ENCODE measurements around the gene ZNF772. TPM values are rescaled to one million over a fixed set of nuclear protein-coding genes. Genes with fewer than 3 reads are reported as not detected.
A peak's percentile ranks its signal among the peaks of the same experiment; 100 is the strongest.
"Not testable (repeated sequence)": the region's sequence is repeated elsewhere in the genome, so short reads cannot be mapped to it uniquely, and the experiment has no call there.

The ZNF772 gene
- 3.3 and 4.7 TPM in 2 replicates for total RNA-seq (2014; rRNA removed; shearing (Covaris generic); ENCODE audit: low replicate concordance)

GRCh38 chr19:57477191-57478008, at the start of gene ZNF772:
ZNF772 (minus strand) TSS chr19:57477566; CDS start chr19:57477309, 257 bp downstream.
- peaks cover 31% of the 10 kb centered on the region for H3K36me3 ChIP-seq
- peaks cover 54% of the 10 kb centered on the region for H3K9me3 ChIP-seq
- DNase-seq = peak; percentile 90
- no peaks in the 10 kb centered on the region for H3K27me3 ChIP-seq
- peak within 1 kb of the TSS; percentile 59 for H3K4me3 ChIP-seq

GRCh38 chr19:57518021-57518420, 40.7 kb upstream of the ZNF772 start:
- Histone ChIP-seq H3K9me3 (peaks cover 20% of the 10 kb centered on the region), H3K36me3 (peaks cover 35% of the 10 kb centered on the region)
- H3K4me3 ChIP-seq, H3K27me3 ChIP-seq, DNase-seq: not testable (repeated sequence)

GRCh38 chr19:57515255-57515654, 37.9 kb upstream of the ZNF772 start:
- DNase-seq = no peak

GRCh38 chr19:57512845-57513244, 35.5 kb upstream of the ZNF772 start:
- Histone ChIP-seq H3K4me3 (no peak overlapping the region), H3K27me3 (no peaks in the 10 kb centered on the region), H3K9me3 (peaks cover 40% of the 10 kb centered on the region), H3K36me3 (peaks cover 54% of the 10 kb centered on the region)
- peak; percentile 46 for DNase-seq

More at GRCh38 chr19:57515255-57515654, 37.9 kb upstream of the ZNF772 start:
- Histone ChIP-seq H3K27me3 (no peaks in the 10 kb centered on the region), H3K9me3 (peaks cover 34% of the 10 kb centered on the region), H3K36me3 (peaks cover 37% of the 10 kb centered on the region), H3K4me3 (no peak overlapping the region)

- H3K4me3 ChIP-seq = no peak overlapping the region
- peaks cover 60% of the 10 kb centered on the region for H3K36me3 ChIP-seq
- no peak for DNase-seq
- peaks cover 43% of the 10 kb centered on the region for H3K9me3 ChIP-seq
- H3K27me3 ChIP-seq = no peaks in the 10 kb centered on the region
These were observed 34.1 kb upstream of the ZNF772 start for GRCh38 chr19:57511484-57511883.

GRCh38 chr19:57506163-57506562, 28.8 kb upstream of the ZNF772 start:
- Histone ChIP-seq H3K36me3 (peaks cover 71% of the 10 kb centered on the region), H3K9me3 (peaks cover 21% of the 10 kb centered on the region; the same call in 1 of the 2 replicates)

GRCh38 chr19:57500400-57500799, 23.0 kb upstream of the ZNF772 start:
- peaks cover 14% of the 10 kb centered on the region; the same call in 1 of the 2 replicates for H3K9me3 ChIP-seq
- H3K27me3 ChIP-seq, DNase-seq: not testable (repeated sequence)
- H3K4me3 ChIP-seq = peak overlapping the region; percentile 44
- H3K36me3 ChIP-seq = peaks cover 32% of the 10 kb centered on the region

More at GRCh38 chr19:57506163-57506562, 28.8 kb upstream of the ZNF772 start:
- DNase-seq = no peak
- Histone ChIP-seq H3K4me3 (no peak overlapping the region), H3K27me3 (no peaks in the 10 kb centered on the region)

- peaks cover 29% of the 10 kb centered on the region for H3K36me3 ChIP-seq
- peak within 1 kb of the TSS; percentile 99 for H3K4me3 ChIP-seq
- H3K9me3 ChIP-seq = peaks cover 14% of the 10 kb centered on the region; the same call in 1 of the 2 replicates
- not testable (repeated sequence) for H3K27me3 ChIP-seq
- peak; percentile 98 for DNase-seq
These were observed 22.5 kb upstream of the ZNF772 start, which contains the start of gene ZNF773 for GRCh38 chr19:57499680-57500395. ZNF773 (plus strand) TSS chr19:57499938; CDS start chr19:57500081, 143 bp downstream.

GRCh38 chr19:57499332-57499679, 21.9 kb upstream of the ZNF772 start:
- peaks cover 14% of the 10 kb centered on the region; the same call in 1 of the 2 replicates for H3K9me3 ChIP-seq
- peak overlapping the region; percentile 99 for H3K4me3 ChIP-seq
- DNase-seq, H3K27me3 ChIP-seq: not testable (repeated sequence)
- peaks cover 32% of the 10 kb centered on the region for H3K36me3 ChIP-seq

- not testable (repeated sequence) for H3K27me3 ChIP-seq, DNase-seq
- Histone ChIP-seq H3K36me3 (peaks cover 27% of the 10 kb centered on the region), H3K4me3 (peak overlapping the region; percentile 37; the same call in 1 of the 2 replicates), H3K9me3 (peaks cover 18% of the 10 kb centered on the region)
These were observed 10.9 kb upstream of the ZNF772 start for GRCh38 chr19:57488299-57488644.

GRCh38 chr19:57487477-57488298, 10.3 kb upstream of the ZNF772 start, which contains the start of gene ZNF419:
ZNF419 (plus strand) TSS chr19:57487750; CDS start chr19:57487951, 201 bp downstream.
- peak; percentile 92 for DNase-seq
- H3K27me3 ChIP-seq = not testable (repeated sequence)

GRCh38 chr19:57473646-57474045, 3.7 kb downstream of the ZNF772 start:
- Histone ChIP-seq H3K36me3 (peaks cover 34% of the 10 kb centered on the region), H3K27me3 (no peaks in the 10 kb centered on the region), H3K9me3 (peaks cover 71% of the 10 kb centered on the region), H3K4me3 (no peak overlapping the region)
- DNase-seq = no peak

More at GRCh38 chr19:57487477-57488298, 10.3 kb upstream of the ZNF772 start, which contains the start of gene ZNF419:
- Histone ChIP-seq H3K36me3 (peaks cover 22% of the 10 kb centered on the region), H3K4me3 (peak within 1 kb of the TSS; percentile 99), H3K9me3 (peaks cover 18% of the 10 kb centered on the region)

GRCh38 chr19:57466489-57466888, 10.9 kb downstream of the ZNF772 start:
- DNase-seq = no peak
- no peaks in the 10 kb centered on the region for H3K27me3 ChIP-seq
- no peaks in the 10 kb centered on the region for H3K36me3 ChIP-seq
- peaks cover 38% of the 10 kb centered on the region for H3K9me3 ChIP-seq
- no peak overlapping the region for H3K4me3 ChIP-seq

- Histone ChIP-seq H3K36me3 (no peaks in the 10 kb centered on the region), H3K27me3 (no peaks in the 10 kb centered on the region), H3K9me3 (peaks cover 39% of the 10 kb centered on the region), H3K4me3 (no peak overlapping the region)
- DNase-seq = no peak
These were observed 11.5 kb downstream of the ZNF772 start for GRCh38 chr19:57465680-57466381.

GRCh38 chr19:57452307-57452706, 25.1 kb downstream of the ZNF772 start:
- DNase-seq = no peak
- Histone ChIP-seq H3K4me3 (no peak overlapping the region), H3K36me3 (peaks cover 2% of the 10 kb centered on the region; the same call in 1 of the 2 replicates)

More at GRCh38 chr19:57452307-57452706, 25.1 kb downstream of the ZNF772 start:
- peaks cover 12% of the 10 kb centered on the region for H3K9me3 ChIP-seq
- no peaks in the 10 kb centered on the region for H3K27me3 ChIP-seq
